WTC11 (cell line): Measurements from ENCODE around the gene PITPNC1. TPM values are rescaled to one million over a fixed set of nuclear protein-coding genes. Genes with fewer than 3 reads are reported as not detected.

ENCODE experiments used
- ATAC-seq: fragments of 200-7000 bp; cut with Tn5 transposase; 2 replicates; pipeline ENCODE4 v1.10.0; 2021; ENCODE audit warnings: mild to moderate bottlenecking, moderate library complexity
- CTCF ChIA-PET: fragments of 300-600 bp; sonication (Branson Sonifier 250); formaldehyde crosslinking; loops from one replicate; lab custom pipeline; 2021; ENCODE audit warnings: antibody characterized with exemption; lab: Charles Lee
- POLR2A ChIA-PET: fragments of 350-600 bp; sonication (Branson Sonifier 250); formaldehyde crosslinking; loops from one replicate; lab custom pipeline; 2021; ENCODE audit warnings: antibody characterized with exemption; lab: Charles Lee
- DNase-seq: peaks from one replicate; pipeline ENCODE4 v3.0.0; 2021; ENCODE audit warnings: low spot score
- H3K27ac Mint-ChIP-seq: 2 replicates; pipeline ENCODE4 v1.8.0; 2021; ENCODE audit warnings: mixed read lengths
- H3K27me3 Mint-ChIP-seq: 2 replicates; pipeline ENCODE4 v1.8.0; 2021; ENCODE audit warnings: low read depth, mild to moderate bottlenecking, moderate library complexity, mixed read lengths
- H3K36me3 Mint-ChIP-seq: 2 replicates; pipeline ENCODE4 v1.8.0; 2021; ENCODE audit warnings: mixed read lengths
- H3K4me1 Mint-ChIP-seq: 2 replicates; pipeline ENCODE4 v1.8.0; 2022; ENCODE audit warnings: mixed read lengths
- H3K4me3 Mint-ChIP-seq: 2 replicates; pipeline ENCODE4 v1.8.0; 2021; ENCODE audit warnings: mild to moderate bottlenecking, moderate library complexity, mixed read lengths
- H3K9me3 Mint-ChIP-seq: 2 replicates; pipeline ENCODE4 v1.8.0; 2021; ENCODE audit warnings: mixed read lengths
- ATF1 ChIP-seq: sonication (generic); formaldehyde crosslinking; IDR thresholded peaks from 2 replicates; pipeline ENCODE4 v1.8.1; 2023; ENCODE audit warnings: mild to moderate bottlenecking, moderate library complexity, missing genetic modification reagents
- ATF3 ChIP-seq: sonication (generic); formaldehyde crosslinking; conservative IDR thresholded peaks from 2 replicates; pipeline ENCODE4 v1.8.1; 2022; ENCODE audit warnings: mild to moderate bottlenecking, missing genetic modification reagents
- CTCF ChIP-seq: fragments of 200-600 bp; IDR thresholded peaks from 2 replicates; pipeline ENCODE4 v1.8.0; 2022; ENCODE audit warnings: antibody characterized with exemption
- ELF4 ChIP-seq: sonication (generic); formaldehyde crosslinking; IDR thresholded peaks from 2 replicates; pipeline ENCODE4 v1.8.1; 2022; ENCODE audit warnings: low read depth, mild to moderate bottlenecking, moderate library complexity, missing genetic modification reagents
- GABPB1 ChIP-seq: sonication (generic); formaldehyde crosslinking; IDR thresholded peaks from 2 replicates; pipeline ENCODE4 v1.8.1; 2023; ENCODE audit warnings: mild to moderate bottlenecking, missing genetic modification reagents
- IRF1 ChIP-seq: sonication (generic); formaldehyde crosslinking; IDR thresholded peaks from 2 replicates; pipeline ENCODE4 v1.8.0; 2023; ENCODE audit warnings: missing genetic modification reagents
- JUN ChIP-seq: sonication (generic); formaldehyde crosslinking; IDR thresholded peaks from 2 replicates; pipeline ENCODE4 v1.8.0; 2023; ENCODE audit warnings: mild to moderate bottlenecking, missing genetic modification reagents
- NFYB ChIP-seq: sonication (generic); formaldehyde crosslinking; conservative IDR thresholded peaks from 2 replicates; pipeline ENCODE4 v1.8.0; 2022; ENCODE audit warnings: low read depth, missing genetic modification reagents
- PRRX2 ChIP-seq: fragments of 250-450 bp; sonication (Bioruptor Pico); IDR thresholded peaks from 2 replicates; pipeline ENCODE4 v1.8.0; 2021; ENCODE audit warnings: mild to moderate bottlenecking
- SOX15 ChIP-seq: fragments of 250-450 bp; sonication (Bioruptor Pico); IDR thresholded peaks from 2 replicates; pipeline ENCODE4 v1.9.0; 2021; ENCODE audit warnings: mild to moderate bottlenecking
- SP1 ChIP-seq: sonication (generic); formaldehyde crosslinking; conservative IDR thresholded peaks from 2 replicates; pipeline ENCODE4 v1.8.1; 2022; ENCODE audit warnings: missing genetic modification reagents
- ZBTB21 ChIP-seq: sonication (generic); formaldehyde crosslinking; IDR thresholded peaks from 2 replicates; pipeline ENCODE4 v1.8.1; 2023; ENCODE audit warnings: mild to moderate bottlenecking, missing genetic modification reagents, borderline replicate concordance
- ZNF121 ChIP-seq: sonication (generic); formaldehyde crosslinking; IDR thresholded peaks from 2 replicates; pipeline ENCODE4 v1.8.0; 2023; ENCODE audit warnings: missing genetic modification reagents
- ZNF317 ChIP-seq: sonication (generic); formaldehyde crosslinking; IDR thresholded peaks from 2 replicates; pipeline ENCODE4 v1.8.1; 2023; ENCODE audit warnings: low read depth, mild to moderate bottlenecking, moderate library complexity, missing genetic modification reagents, borderline replicate concordance
- ZNF396 ChIP-seq: fragments of 250-450 bp; sonication (Bioruptor Pico); IDR thresholded peaks from 2 replicates; pipeline ENCODE4 v1.8.0; 2021; ENCODE audit warnings: mild to moderate bottlenecking, moderate library complexity, borderline replicate concordance
- ZNF532 ChIP-seq: fragments of 250-450 bp; sonication (Bioruptor Pico); IDR thresholded peaks from 2 replicates; pipeline ENCODE4 v1.9.0; 2021; ENCODE audit warnings: mild to moderate bottlenecking, borderline replicate concordance
- ZNF671 ChIP-seq: fragments of 250-450 bp; sonication (Bioruptor Pico); IDR thresholded peaks from 2 replicates; pipeline ENCODE4 v1.8.0; 2021; ENCODE audit warnings: mild to moderate bottlenecking
- total RNA-seq: library from RNA; stranded (reverse); gene quantifications from 3 replicates; pipeline ENCODE4 v1.2.3, GENCODE V29; 2021

Gene PITPNC1
- total RNA-seq, 1 experiment from 2014 or later = 39.8 TPM

- TF ChIP-seq NFYB (CRISPR knock-in tag) = no peak
- TF ChIP-seq ATF1 = no peak
- no peak for TF ChIP-seq ATF3
- TF ChIP-seq GABPB1 (CRISPR knock-in tag) = no peak
- no peak for TF ChIP-seq ZNF671
- TF ChIP-seq JUN = no peak
- TF ChIP-seq IRF1 (CRISPR knock-in tag) = no peak
- TF ChIP-seq ZNF532 (CRISPR knock-in tag) = no peak
Measured at GRCh38 chr17:67461228-67461780, 84.2 kb downstream of the PITPNC1 start (continued).

GRCh38 chr17:67461876-67462275, 84.8 kb downstream of the PITPNC1 start:
- DNase-seq = no peak
- TF ChIP-seq IRF1 (CRISPR knock-in tag) (no peak), NFYB (CRISPR knock-in tag) (no peak), ATF3 (no peak), SP1 (CRISPR knock-in tag) (no peak), PRRX2 (CRISPR knock-in tag) (no peak), ZNF317 (CRISPR knock-in tag) (no peak), ATF1 (no peak), ZNF396 (CRISPR knock-in tag) (no peak), CTCF (no peak)
- Mint-ChIP-seq H3K9me3 (peaks cover 13% of the 10 kb centered on the region), H3K4me3 (no peak overlapping the region), H3K4me1 (peaks cover 34% of the 10 kb centered on the region), H3K36me3 (peaks cover 5% of the 10 kb centered on the region), H3K27ac (no peak overlapping the region; the same call in 1 of the 2 replicates), H3K27me3 (no peaks in the 10 kb centered on the region)
- POLR2A ChIA-PET = no interaction called here
- no peak for ATAC-seq
- CTCF ChIA-PET = interaction anchor here (2.9 kb wide), 1 partner anchor 13 kb away, joined by 11 read pairs; no protein-coding TSS in a partner anchor

- peak overlapping the region; percentile 95 for H3K27ac Mint-ChIP-seq
- ChIA-PET POLR2A (interaction anchor here (0.7 kb wide), 1 partner anchor 89 kb away, joined by 6 read pairs; the partner anchor contains the start of gene PITPNC1), CTCF (interaction anchor here (0.7 to 3.3 kb wide), 2 partner anchors 9 to 1252 kb away, joined by 6 to 17 read pairs; no protein-coding TSS in a partner anchor)
- H3K9me3 Mint-ChIP-seq = peaks cover 4% of the 10 kb centered on the region; the same call in 1 of the 2 replicates
- H3K4me1 Mint-ChIP-seq = peaks cover 42% of the 10 kb centered on the region
- ATAC-seq (peak; percentile 59), DNase-seq (no peak)
- H3K27me3 Mint-ChIP-seq = no peaks in the 10 kb centered on the region
- peaks cover 6% of the 10 kb centered on the region for H3K36me3 Mint-ChIP-seq
- TF ChIP-seq SOX15 (CRISPR knock-in tag) (no peak), ZBTB21 (CRISPR knock-in tag) (no peak), ELF4 (CRISPR knock-in tag) (no peak), ZNF121 (0 out of 2 replicates have a peak, but pooled peaks have one; percentile 32)
- H3K4me3 Mint-ChIP-seq = no peak overlapping the region
Measured at GRCh38 chr17:67466251-67466796, 89.2 kb downstream of the PITPNC1 start.
